HG03097 (cell line): Measurements from ENCODE around the gene UBFD1.
"Not testable (repeated sequence)": the region's sequence is repeated elsewhere in the genome, so short reads cannot be mapped to it uniquely, and the experiment has no call there.

Experiments used
- ATAC-seq: cut with Tn5 transposase; IDR thresholded peaks from one replicate; pipeline ENCODE4 v1.9.1; 2021; ENCODE audit not compliant: unreplicated experiment, low FRiP score

The UBFD1 gene

GRCh38 chr16:23595951-23596720 lies 38.6 kb downstream of the UBFD1 start, which contains the start of gene NDUFAB1:
Gene NDUFAB1, minus strand, starts transcription at chr16:23596316. Its CDS starts 26 bp downstream, at chr16:23596290.
- ATAC-seq, result peak; percentile 90

GRCh38 chr16:23597003-23597756 lies 39.7 kb downstream of the UBFD1 start:
- ATAC-seq, result no peak

GRCh38 chr16:23607726-23608125 lies 50.2 kb downstream of the UBFD1 start:
- no peak for ATAC-seq

GRCh38 chr16:23608194-23608593 lies 50.7 kb downstream of the UBFD1 start:
- ATAC-seq, result no peak

GRCh38 chr16:23609929-23610328 lies 52.4 kb downstream of the UBFD1 start:
- no peak for ATAC-seq

- ATAC-seq, result not testable (repeated sequence)
Observed at GRCh38 chr16:23610905-23611304, 53.4 kb downstream of the UBFD1 start.

- ATAC-seq, result no peak
Observed at GRCh38 chr16:23611936-23612335, 54.4 kb downstream of the UBFD1 start.

- ATAC-seq, result no peak
Observed at GRCh38 chr16:23615805-23616204, 58.3 kb downstream of the UBFD1 start.
